H1 (cell line): ENCODE data around the gene KIF23. TPM values are rescaled to one million over a fixed set of nuclear protein-coding genes. Genes with fewer than 3 reads are reported as not detected.
A peak's percentile ranks its signal among the peaks of the same experiment; 100 is the strongest.

Experiments used
- CTCF ChIA-PET: fragments of 300-600 bp; sonication (Branson Sonifier 250); formaldehyde crosslinking; loops from one replicate; lab custom pipeline; 2021; ENCODE audit not compliant: partially characterized antibody; lab: Charles Lee
- POLR2A ChIA-PET: fragments of 300-600 bp; sonication (Branson Sonifier 250); formaldehyde crosslinking; loops from one replicate; lab custom pipeline; 2021; ENCODE audit warnings: inconsistent platforms; ENCODE audit not compliant: partially characterized antibody; lab: Charles Lee
- DNase-seq, 2 experiments: peaks; one replicate each; pipeline versions ENCODE4 v3.0.0 to v3.0.0-alpha.2; 2010 to 2022; ENCODE audit warnings: low spot score in 2 of 2, low read depth in 1 of 2, mixed read lengths in 1 of 2
- FAIRE-seq: peaks from 2 replicates; lab custom pipeline; 2011; peaks lifted over from hg19 to GRCh38; lab: Jason Lieb, UNC
- H2AFZ ChIP-seq: 2 replicates; pipeline ENCODE4 v1.8.1; 2012; ENCODE audit warnings: low read length, inconsistent platforms
- H2AK5ac ChIP-seq: 2 replicates; pipeline ENCODE4 v1.6.1; 2013; ENCODE audit warnings: low read depth, low read length
- H2BK120ac ChIP-seq: replicated peaks from 2 replicates; pipeline ENCODE3; 2013; ENCODE audit warnings: low read depth, low read length, inconsistent platforms
- H2BK12ac ChIP-seq: 2 replicates; pipeline ENCODE4 v1.6.1; 2013; ENCODE audit warnings: low read depth, low read length
- H2BK15ac ChIP-seq: 2 replicates; pipeline ENCODE4 v1.6.1; 2013; ENCODE audit warnings: low read length
- H2BK20ac ChIP-seq: 2 replicates; pipeline ENCODE4 v1.6.1; 2013; ENCODE audit warnings: low read length
- H2BK5ac ChIP-seq: 2 replicates; pipeline ENCODE4 v1.6.1; 2013; ENCODE audit warnings: low read depth, low read length
- H3K14ac ChIP-seq: 2 replicates; pipeline ENCODE4 v1.6.1; 2013; ENCODE audit warnings: inconsistent platforms; ENCODE audit not compliant: insufficient read length
- H3K18ac ChIP-seq: 2 replicates; pipeline ENCODE4 v1.6.1; 2013; ENCODE audit warnings: low read length; ENCODE audit errors: extremely low read depth
- H3K23ac ChIP-seq: 2 replicates; pipeline ENCODE4 v1.6.1; 2013; ENCODE audit warnings: inconsistent platforms; ENCODE audit not compliant: insufficient read length
- H3K23me2 ChIP-seq: 2 replicates; pipeline ENCODE4 v1.6.1; 2013; ENCODE audit warnings: low read depth, low read length
- H3K27ac ChIP-seq: 2 replicates; pipeline ENCODE4 v1.6.1; 2011; ENCODE audit warnings: low read depth, low read length, inconsistent platforms
- H3K27me3 ChIP-seq, 4 experiments: replicated peaks in 1 of 4; 1 replicate in 1 of 4; 2 replicates in 3 of 4; pipeline versions ENCODE4 v1.6.1 to v1.8.1; 2011 to 2013; ENCODE audit warnings: low read length in 3 of 4, mild to moderate bottlenecking in 3 of 4, inconsistent platforms in 2 of 4, mixed read lengths in 2 of 4, moderate library complexity in 1 of 4; ENCODE audit not compliant: control insufficient read depth in 3 of 4, insufficient read depth in 3 of 4; ENCODE audit errors: extremely low read depth in 1 of 4
- H3K36me3 ChIP-seq, 4 experiments: 2 replicates each; pipeline versions ENCODE4 v1.6.1 to v1.8.1; 2011 to 2013; ENCODE audit warnings: mild to moderate bottlenecking in 4 of 4, low read length in 3 of 4, moderate library complexity in 2 of 4, control low read depth in 1 of 4, inconsistent platforms in 1 of 4; ENCODE audit not compliant: insufficient read depth in 4 of 4, control insufficient read depth in 2 of 4
- H3K4ac ChIP-seq: replicated peaks from 2 replicates; pipeline ENCODE3; 2013; ENCODE audit warnings: low read length, low read depth, mixed read lengths, inconsistent platforms; ENCODE audit not compliant: insufficient read length
- H3K4me1 ChIP-seq, 4 experiments: replicated peaks in 1 of 4; 1 replicate in 1 of 4; 2 replicates in 3 of 4; pipeline versions ENCODE4 v1.6.1 to v1.8.1; 2011 to 2013; ENCODE audit warnings: low read length in 3 of 4, inconsistent platforms in 2 of 4, mixed read lengths in 1 of 4; ENCODE audit not compliant: insufficient read depth in 4 of 4, control insufficient read depth in 3 of 4
- H3K4me2 ChIP-seq, 2 experiments: 2 replicates each; pipeline versions ENCODE4 v1.6.1 to v1.8.1; 2011 to 2013; ENCODE audit warnings: low read depth in 2 of 2, low read length in 2 of 2, control low read depth in 1 of 2, inconsistent platforms in 1 of 2, mild to moderate bottlenecking in 1 of 2; ENCODE audit not compliant: insufficient read depth in 1 of 2
- H3K4me3 ChIP-seq, 4 experiments: fragments of 200-600, 300-600 bp in 1 of 4; sonication (generic), shearing (Covaris generic), sonication (Bioruptor Twin) in 1 of 4; 2 replicates each; pipeline versions ENCODE4 v1.5.1 to v1.8.1; 2011 to 2016; ENCODE audit warnings: low read length in 4 of 4, low read depth in 3 of 4, control low read depth in 2 of 4, inconsistent platforms in 2 of 4, mild to moderate bottlenecking in 2 of 4, mixed read lengths in 1 of 4, moderate library complexity in 1 of 4; ENCODE audit not compliant: insufficient read depth in 2 of 4; ENCODE audit errors: extremely low read depth in 1 of 4
- H3K56ac ChIP-seq: replicated peaks from 2 replicates; pipeline ENCODE3; 2013; ENCODE audit warnings: low read depth, mild to moderate bottlenecking, mixed read lengths, low read length, inconsistent platforms; ENCODE audit not compliant: insufficient read length
- H3K79me1 ChIP-seq: 2 replicates; pipeline ENCODE4 v1.6.1; 2013; ENCODE audit warnings: low read depth, low read length, control low read depth
- H3K79me2 ChIP-seq, 2 experiments: 2 replicates each; pipeline versions ENCODE4 v1.6.1 to v1.8.1; 2012 to 2013; ENCODE audit warnings: low read length in 2 of 2, mild to moderate bottlenecking in 2 of 2, inconsistent platforms in 1 of 2; ENCODE audit not compliant: insufficient read depth in 2 of 2, control insufficient read depth in 1 of 2
- H3K9ac ChIP-seq, 4 experiments: replicated peaks in 1 of 4; 1 replicate in 1 of 4; 2 replicates in 3 of 4; pipeline versions ENCODE4 v1.6.1 to v1.8.1; 2011 to 2013; ENCODE audit warnings: low read depth in 3 of 4, low read length in 3 of 4, control low read depth in 2 of 4, mild to moderate bottlenecking in 2 of 4, moderate library complexity in 2 of 4, inconsistent platforms in 1 of 4; ENCODE audit errors: extremely low read depth in 1 of 4
- H3K9me3 ChIP-seq, 2 experiments: 2 replicates each; pipeline versions ENCODE4 v1.6.1 to v1.8.1; 2012 to 2013; ENCODE audit warnings: mild to moderate bottlenecking in 2 of 2, moderate library complexity in 2 of 2, control low read depth in 1 of 2, inconsistent platforms in 1 of 2, low read depth in 1 of 2, low read length in 1 of 2, mixed read lengths in 1 of 2; ENCODE audit not compliant: insufficient read depth in 2 of 2
- H4K20me1 ChIP-seq, 2 experiments: replicated peaks in 1 of 2; 2 replicates each; pipeline versions ENCODE3 to v1.8.1; 2011 to 2013; ENCODE audit warnings: inconsistent platforms in 2 of 2, low read length in 2 of 2, mild to moderate bottlenecking in 1 of 2; ENCODE audit not compliant: insufficient read depth in 2 of 2, control insufficient read depth in 1 of 2
- H4K5ac ChIP-seq: 2 replicates; pipeline ENCODE4 v1.6.1; 2013; ENCODE audit warnings: low read length, low read depth, mixed read lengths, inconsistent platforms; ENCODE audit not compliant: insufficient read length
- H4K8ac ChIP-seq: 2 replicates; pipeline ENCODE4 v1.8.0; 2013; ENCODE audit warnings: mild to moderate bottlenecking, moderate library complexity, low read length, inconsistent platforms; ENCODE audit not compliant: insufficient read depth; ENCODE audit errors: extremely low read depth
- H4K91ac ChIP-seq: replicated peaks from 2 replicates; pipeline ENCODE3; 2013; ENCODE audit warnings: low read length, mixed read lengths, inconsistent platforms; ENCODE audit not compliant: insufficient read length
- ASH2L ChIP-seq: fragments of 200-600, 300-600 bp; sonication (generic); IDR thresholded peaks from one replicate; pipeline ENCODE4 v1.7.1; 2017; ENCODE audit warnings: low read length
- ATF2 ChIP-seq: IDR thresholded peaks from 2 replicates; pipeline ENCODE4 v1.6.1; 2012; ENCODE audit warnings: low read length, inconsistent platforms
- CTCF ChIP-seq, 3 experiments: IDR thresholded peaks; 1 replicate in 2 of 3; 2 replicates in 1 of 3; pipeline versions ENCODE4 v1.5.1 to v1.6.1; 2011; ENCODE audit warnings: low read length in 3 of 3, mild to moderate bottlenecking in 3 of 3, inconsistent platforms in 2 of 3, low read depth in 1 of 3, moderate library complexity in 1 of 3; ENCODE audit not compliant: insufficient read depth in 1 of 3; ENCODE audit errors: control extremely low read depth in 1 of 3
- MAX ChIP-seq: IDR thresholded peaks from 2 replicates; pipeline ENCODE4 v1.6.1; 2012; ENCODE audit warnings: inconsistent platforms
- RFX5 ChIP-seq: IDR thresholded peaks from 2 replicates; pipeline ENCODE4 v1.6.1; 2011; ENCODE audit warnings: low read depth, low read length, improper control_type of control experiment, borderline replicate concordance
- USF2 ChIP-seq: IDR thresholded peaks from 2 replicates; pipeline ENCODE4 v1.6.1; 2011; ENCODE audit warnings: low read length, improper control_type of control experiment
- WGBS, 2 experiments: shearing (Covaris generic) in 1 of 2; methylation state at CpG; one replicate each; pipeline versions ENCODE4 v1.1.6 to v1.1.7; 2013 to 2015; ENCODE audit warnings: low lambda C conversion rate in 2 of 2, mixed read lengths in 2 of 2, inconsistent platforms in 1 of 2, low coverage in 1 of 2, missing lambda C conversion rate in 1 of 2; ENCODE audit not compliant: insufficient replicate concordance in 2 of 2, insufficient coverage in 1 of 2, insufficient read length in 1 of 2; ENCODE audit errors: extremely low coverage in 1 of 2, missing lambda C conversion rate in 1 of 2; 5-methylcytosine and 5-hydroxymethylcytosine counted together
- polyA plus RNA-seq, 7 experiments: library from polyadenylated mRNA; depleted of rRNA in 3 of 7; stranded (reverse) in 5 of 7; unstranded in 2 of 7; fragments of >200 nt in 5 of 7; fragments of 200-250 nt in 2 of 7; gene quantifications; 1 replicate in 5 of 7; 2 replicates in 1 of 7; 4 replicates in 1 of 7; pipeline versions ENCODE4 v1.2.1 to v1.2.3, GENCODE V29; 2011 to 2013; ENCODE audit warnings: missing spikeins in 2 of 7, mixed read lengths in 2 of 7
- total RNA-seq: library from RNA; stranded (reverse); fragmentation: NEBNext Ultra II Directional; extraction: Animal tissue kit (Norgen Biotek cat#: 25700); gene quantifications from 2 replicates; pipeline ENCODE4 v1.2.1, GENCODE V29; 2021

The KIF23 gene
- total and polyA plus RNA-seq, 2 of the 8 experiments (the other 6 are each of a cell fraction or from before 2014, with no cell fraction given), result 26.2 to 77.4 TPM

GRCh38 chr15:69389426-69389825 lies 24.7 kb upstream of the KIF23 start:
- no peak overlapping the region for H3K27ac ChIP-seq
- no peaks in the 10 kb centered on the region for H3K27me3 ChIP-seq
- no peak overlapping the region for H2BK15ac ChIP-seq
- no peak overlapping the region for H4K5ac ChIP-seq
- no peak overlapping the region for H3K14ac ChIP-seq
- no peak overlapping the region for H2AFZ ChIP-seq
- no peak overlapping the region for H3K4me2 ChIP-seq
- no peak overlapping the region for H2AK5ac ChIP-seq
- ChIA-PET POLR2A (interaction anchor here (1.1 to 1.4 kb wide), 2 partner anchors 14 to 64 kb away, joined by 3 to 4 read pairs; no protein-coding TSS in a partner anchor), CTCF (interaction anchor here (1.1 to 1.7 kb wide), 4 partner anchors 10 to 352 kb away, joined by 3 to 7 read pairs (median 4); no protein-coding TSS in a partner anchor)
- H3K56ac ChIP-seq, result no peak overlapping the region
- no peaks in the 10 kb centered on the region for H3K79me1 ChIP-seq
- peaks cover 0 to 7% of the 10 kb centered on the region in 2 experiments for H4K20me1 ChIP-seq
- H2BK12ac ChIP-seq, result no peak overlapping the region
- TF ChIP-seq USF2, result no peak
- no peak for TF ChIP-seq ASH2L
- TF ChIP-seq RFX5, result no peak
- no peak for TF ChIP-seq MAX
- TF ChIP-seq ATF2, result no peak
- TF ChIP-seq CTCF (IDR thresholded peaks at IDR 0.05; ENCODE audit: control extremely low read depth in 1 of 3, insufficient read depth in 1 of 3, low read depth in 1 of 3, low read length in 3 of 3), result no peak
- FAIRE-seq (no peak), DNase-seq (peak in 1 of 2 experiments; percentile 22)
- no peaks in the 10 kb centered on the region for H3K79me2 ChIP-seq
- H2BK5ac ChIP-seq, result no peak overlapping the region
- no peak overlapping the region; the same call in 1 of the 2 replicates for H4K8ac ChIP-seq
- H3K36me3 ChIP-seq, result peaks cover 0 to 5% (median 0%) of the 10 kb centered on the region in 4 experiments; a peak in 1 of 8 replicates
- H3K18ac ChIP-seq, result no peak overlapping the region
- H3K23me2 ChIP-seq, result peaks cover 7% of the 10 kb centered on the region; the same call in 1 of the 2 replicates
- H3K4me3 ChIP-seq, result no peak overlapping the region
- no peak overlapping the region for H3K23ac ChIP-seq
- H2BK120ac ChIP-seq, result no peak overlapping the region
- H3K9ac ChIP-seq, result no peak overlapping the region
- peaks cover 0 to 2% of the 10 kb centered on the region in 2 experiments; a peak in 1 of 4 replicates for H3K9me3 ChIP-seq
- no peak overlapping the region for H2BK20ac ChIP-seq
- no peak overlapping the region for H3K4ac ChIP-seq
- H3K4me1 ChIP-seq, result peaks cover 0 to 9% (median 4%) of the 10 kb centered on the region in 4 experiments; a peak in 5 of 7 replicates
- no peak overlapping the region for H4K91ac ChIP-seq
- WGBS, 2 experiments, result 91% methylated on average over 7 of the region's 7 CpGs; no CpG with 5 or more reads in 1 of the 2 experiments
